MM.1S (cell line): ENCODE measurements around the gene ATP13A1.

ENCODE experiments used
- DNase-seq: peaks from one replicate; pipeline ENCODE4 v3.0.0-alpha.2; 2015
- H2AFZ ChIP-seq: fragments of 300-600 bp; sonication (generic); 2 replicates; pipeline ENCODE4 v1.6.0; 2016; ENCODE audit warnings: antibody characterized with exemption, low read length
- H3F3A ChIP-seq: fragments of 300-600 bp; sonication (generic); 2 replicates; pipeline ENCODE4 v1.6.1; 2016; ENCODE audit warnings: mild to moderate bottlenecking, antibody characterized with exemption, low read length, moderate library complexity, mixed read lengths; ENCODE audit not compliant: insufficient read depth
- H3K27ac ChIP-seq: fragments of 300-600 bp; sonication (generic); 2 replicates; pipeline ENCODE4 v1.5.1; 2016; ENCODE audit warnings: mild to moderate bottlenecking, low read length
- H3K27me3 ChIP-seq: fragments of 300-600 bp; sonication (generic); replicated peaks from 2 replicates; pipeline ENCODE4 v1.6.0; 2016; ENCODE audit warnings: low read length; ENCODE audit not compliant: insufficient read depth
- H3K36me3 ChIP-seq: fragments of 300-600 bp; sonication (generic); replicated peaks from 2 replicates; pipeline ENCODE4 v1.6.1; 2016; ENCODE audit warnings: mild to moderate bottlenecking, low read length, mixed read lengths; ENCODE audit not compliant: insufficient read depth
- H3K4me1 ChIP-seq: fragments of 300-600 bp; sonication (generic); 2 replicates; pipeline ENCODE4 v1.6.1; 2016; ENCODE audit warnings: low read length, mixed read lengths
- H3K4me2 ChIP-seq: fragments of 300-600 bp; sonication (generic); 2 replicates; pipeline ENCODE4 v1.6.0; 2016; ENCODE audit warnings: low read depth, low read length
- H3K4me3 ChIP-seq: fragments of 300-600 bp; sonication (generic); 2 replicates; pipeline ENCODE4 v1.5.1; 2016; ENCODE audit warnings: low read length, mixed read lengths
- H3K79me2 ChIP-seq: fragments of 300-600 bp; sonication (generic); 2 replicates; pipeline ENCODE4 v1.6.1; 2016; ENCODE audit warnings: mixed run types, low read length, mixed read lengths
- H3K9ac ChIP-seq: fragments of 300-600 bp; sonication (generic); 2 replicates; pipeline ENCODE4 v1.6.1; 2016; ENCODE audit warnings: low read length, mixed read lengths
- H3K9me2 ChIP-seq: fragments of 300-600 bp; sonication (generic); replicated peaks from 2 replicates; pipeline ENCODE4 v1.6.1; 2016; ENCODE audit warnings: mild to moderate bottlenecking, low read length, mixed read lengths; ENCODE audit not compliant: insufficient read depth
- H3K9me3 ChIP-seq: fragments of 300-600 bp; sonication (generic); replicated peaks from 2 replicates; pipeline ENCODE4 v1.6.1; 2016; ENCODE audit warnings: mild to moderate bottlenecking, low read length, mixed read lengths; ENCODE audit not compliant: insufficient read depth
- H4K20me1 ChIP-seq: fragments of 300-600 bp; sonication (generic); 2 replicates; pipeline ENCODE4 v1.6.1; 2016; ENCODE audit warnings: mild to moderate bottlenecking, low read length, moderate library complexity, mixed read lengths; ENCODE audit not compliant: insufficient read depth
- EZH2 ChIP-seq: fragments of 300-600 bp; sonication (generic); optimal IDR thresholded peaks from 2 replicates; pipeline ENCODE3; 2017; ENCODE audit warnings: low read depth, mild to moderate bottlenecking, antibody characterized with exemption, low read length, mixed read lengths
- EZH2phosphoT487 ChIP-seq: fragments of 300-600 bp; sonication (generic); IDR thresholded peaks from 2 replicates; pipeline ENCODE4 v1.6.1; 2018; ENCODE audit warnings: antibody characterized with exemption, low read length
- TF ChIP-seq, protein P1 (sequence below): fragments of 300-600 bp; sonication (generic); IDR thresholded peaks from 2 replicates; pipeline ENCODE4 v1.5.1; 2016; ENCODE audit warnings: antibody characterized with exemption, low read length, mixed read lengths

Gene ATP13A1

GRCh38 chr19:19637186-19637522 is 26.3 kb downstream of the ATP13A1 start:
- DNase-seq = no peak
- Histone ChIP-seq H3K27me3 (no peaks in the 10 kb centered on the region), H3K9ac (no peak overlapping the region), H3K79me2 (no peaks in the 10 kb centered on the region), H3K9me2 (no peaks in the 10 kb centered on the region), H3K27ac (no peak overlapping the region), H3F3A (no peaks in the 10 kb centered on the region), H3K4me2 (no peak overlapping the region), H4K20me1 (no peaks in the 10 kb centered on the region), H3K4me3 (no peak overlapping the region), H2AFZ (no peak overlapping the region), H3K9me3 (no peaks in the 10 kb centered on the region), H3K4me1 (no peaks in the 10 kb centered on the region), H3K36me3 (no peaks in the 10 kb centered on the region)
- TF ChIP-seq, protein P1, sequence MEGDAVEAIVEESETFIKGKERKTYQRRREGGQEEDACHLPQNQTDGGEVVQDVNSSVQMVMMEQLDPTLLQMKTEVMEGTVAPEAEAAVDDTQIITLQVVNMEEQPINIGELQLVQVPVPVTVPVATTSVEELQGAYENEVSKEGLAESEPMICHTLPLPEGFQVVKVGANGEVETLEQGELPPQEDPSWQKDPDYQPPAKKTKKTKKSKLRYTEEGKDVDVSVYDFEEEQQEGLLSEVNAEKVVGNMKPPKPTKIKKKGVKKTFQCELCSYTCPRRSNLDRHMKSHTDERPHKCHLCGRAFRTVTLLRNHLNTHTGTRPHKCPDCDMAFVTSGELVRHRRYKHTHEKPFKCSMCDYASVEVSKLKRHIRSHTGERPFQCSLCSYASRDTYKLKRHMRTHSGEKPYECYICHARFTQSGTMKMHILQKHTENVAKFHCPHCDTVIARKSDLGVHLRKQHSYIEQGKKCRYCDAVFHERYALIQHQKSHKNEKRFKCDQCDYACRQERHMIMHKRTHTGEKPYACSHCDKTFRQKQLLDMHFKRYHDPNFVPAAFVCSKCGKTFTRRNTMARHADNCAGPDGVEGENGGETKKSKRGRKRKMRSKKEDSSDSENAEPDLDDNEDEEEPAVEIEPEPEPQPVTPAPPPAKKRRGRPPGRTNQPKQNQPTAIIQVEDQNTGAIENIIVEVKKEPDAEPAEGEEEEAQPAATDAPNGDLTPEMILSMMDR = no peak
- TF ChIP-seq EZH2 (no peak), EZH2phosphoT487 (no peak)

GRCh38 chr19:19636573-19637185 is 26.8 kb downstream of the ATP13A1 start:
- H4K20me1 ChIP-seq = no peaks in the 10 kb centered on the region
- no peaks in the 10 kb centered on the region for H3F3A ChIP-seq
- DNase-seq = no peak
- H3K9me3 ChIP-seq = no peaks in the 10 kb centered on the region
- no peaks in the 10 kb centered on the region for H3K27me3 ChIP-seq
- no peaks in the 10 kb centered on the region for H3K36me3 ChIP-seq
- H3K79me2 ChIP-seq = no peaks in the 10 kb centered on the region
- no peak overlapping the region for H3K9ac ChIP-seq
- no peaks in the 10 kb centered on the region for H3K4me1 ChIP-seq
- no peak overlapping the region for H3K4me3 ChIP-seq
- H3K27ac ChIP-seq = no peak overlapping the region
- no peaks in the 10 kb centered on the region for H3K9me2 ChIP-seq
- no peak overlapping the region for H3K4me2 ChIP-seq
- H2AFZ ChIP-seq = no peak overlapping the region
- TF ChIP-seq EZH2 = no peak
- TF ChIP-seq EZH2phosphoT487 = no peak

GRCh38 chr19:19635313-19635702 is 28.2 kb downstream of the ATP13A1 start:
- no peak overlapping the region for H3K4me3 ChIP-seq
- no peak overlapping the region for H2AFZ ChIP-seq
- no peak overlapping the region for H3K4me2 ChIP-seq
- no peaks in the 10 kb centered on the region for H3K36me3 ChIP-seq
- no peak for DNase-seq
- no peak overlapping the region for H3K27ac ChIP-seq
- H3K9me3 ChIP-seq = no peaks in the 10 kb centered on the region
- no peaks in the 10 kb centered on the region for H3K27me3 ChIP-seq
- H4K20me1 ChIP-seq = no peaks in the 10 kb centered on the region
- H3K4me1 ChIP-seq = no peaks in the 10 kb centered on the region
- H3K9ac ChIP-seq = no peak overlapping the region
- H3K79me2 ChIP-seq = no peaks in the 10 kb centered on the region
- TF ChIP-seq, protein P1 = no peak
- TF ChIP-seq EZH2 = no peak
- TF ChIP-seq EZH2phosphoT487 = no peak
- no peaks in the 10 kb centered on the region for H3K9me2 ChIP-seq
- no peaks in the 10 kb centered on the region for H3F3A ChIP-seq

GRCh38 chr19:19634516-19635312 is 28.8 kb downstream of the ATP13A1 start:
- Histone ChIP-seq H2AFZ (no peak overlapping the region), H3K27me3 (no peaks in the 10 kb centered on the region), H3K4me2 (no peak overlapping the region), H3K9me2 (no peaks in the 10 kb centered on the region), H3K79me2 (no peaks in the 10 kb centered on the region), H3F3A (no peaks in the 10 kb centered on the region), H3K4me1 (no peaks in the 10 kb centered on the region), H3K9me3 (no peaks in the 10 kb centered on the region), H3K9ac (no peak overlapping the region), H3K4me3 (no peak overlapping the region), H3K27ac (no peak overlapping the region), H3K36me3 (no peaks in the 10 kb centered on the region), H4K20me1 (no peaks in the 10 kb centered on the region)
- TF ChIP-seq EZH2phosphoT487 = no peak
- TF ChIP-seq, protein P1 = no peak
- no peak for TF ChIP-seq EZH2
- no peak for DNase-seq
